Putamen (tissue), 1 donor: ENCODE results near the gene ST3GAL3.

Experiments used
- DNase-seq: peaks from one replicate; pipeline ENCODE4 v3.0.0-alpha.2; 2016; ENCODE audit warnings: low spot score

The ST3GAL3 gene

GRCh38 chr1:43913666-43914360, 206.5 kb downstream of the ST3GAL3 start:
- DNase-seq, result no peak

GRCh38 chr1:43914576-43915525, 207.5 kb downstream of the ST3GAL3 start:
- no peak for DNase-seq

- no peak for DNase-seq
These were observed 212.6 kb downstream of the ST3GAL3 start for GRCh38 chr1:43919906-43920305.

- DNase-seq, result no peak
These were observed 213.7 kb downstream of the ST3GAL3 start for GRCh38 chr1:43921022-43921421.

GRCh38 chr1:43924516-43924915, 217.2 kb downstream of the ST3GAL3 start:
- DNase-seq, result no peak

GRCh38 chr1:43925846-43926245, 218.5 kb downstream of the ST3GAL3 start:
- no peak for DNase-seq

- no peak for DNase-seq
These were observed 223.0 kb downstream of the ST3GAL3 start for GRCh38 chr1:43930168-43930948.

- no peak for DNase-seq
These were observed 223.6 kb downstream of the ST3GAL3 start for GRCh38 chr1:43930949-43931275.

- no peak for DNase-seq
These were observed 224.7 kb downstream of the ST3GAL3 start for GRCh38 chr1:43931711-43932660.

- DNase-seq, result no peak
These were observed 225.6 kb downstream of the ST3GAL3 start for GRCh38 chr1:43932786-43933385.

GRCh38 chr1:43933386-43934100, 226.2 kb downstream of the ST3GAL3 start, which contains the start of gene ARTN:
Gene ARTN (plus strand): TSS chr1:43933801. CDS start chr1:43935657, 1,856 bp downstream.
- DNase-seq, result no peak

- no peak for DNase-seq
These were observed 227.0 kb downstream of the ST3GAL3 start for GRCh38 chr1:43934101-43934985.

- no peak for DNase-seq
These were observed 227.6 kb downstream of the ST3GAL3 start for GRCh38 chr1:43934986-43935324.

GRCh38 chr1:43935711-43936427, 228.5 kb downstream of the ST3GAL3 start:
- DNase-seq, result no peak

- DNase-seq, result no peak
These were observed 229.3 kb downstream of the ST3GAL3 start for GRCh38 chr1:43936431-43937151.

GRCh38 chr1:43937179-43937865, 230.0 kb downstream of the ST3GAL3 start:
- DNase-seq, result no peak

- no peak for DNase-seq
These were observed 231.0 kb downstream of the ST3GAL3 start for GRCh38 chr1:43938383-43938782.
